Epithelial cell of esophagus (primary cell): Measurements from ENCODE around the gene NOTCH1.

Source experiments
- DNase-seq: peaks from one replicate; pipeline ENCODE4 v3.0.0; 2010; ENCODE audit warnings: low read depth
- H3K4me3 ChIP-seq: 2 replicates; pipeline ENCODE4 v1.5.1; 2011; ENCODE audit warnings: mild to moderate bottlenecking, low read length, control low read depth
- TF ChIP-seq, protein P1 (sequence below): IDR thresholded peaks from 2 replicates; pipeline ENCODE4 v1.5.1; 2011; ENCODE audit warnings: low read depth, mild to moderate bottlenecking, low read length, control low read depth, inconsistent platforms; ENCODE audit not compliant: insufficient read depth; ENCODE audit errors: missing control alignments

Gene NOTCH1

DNA sequence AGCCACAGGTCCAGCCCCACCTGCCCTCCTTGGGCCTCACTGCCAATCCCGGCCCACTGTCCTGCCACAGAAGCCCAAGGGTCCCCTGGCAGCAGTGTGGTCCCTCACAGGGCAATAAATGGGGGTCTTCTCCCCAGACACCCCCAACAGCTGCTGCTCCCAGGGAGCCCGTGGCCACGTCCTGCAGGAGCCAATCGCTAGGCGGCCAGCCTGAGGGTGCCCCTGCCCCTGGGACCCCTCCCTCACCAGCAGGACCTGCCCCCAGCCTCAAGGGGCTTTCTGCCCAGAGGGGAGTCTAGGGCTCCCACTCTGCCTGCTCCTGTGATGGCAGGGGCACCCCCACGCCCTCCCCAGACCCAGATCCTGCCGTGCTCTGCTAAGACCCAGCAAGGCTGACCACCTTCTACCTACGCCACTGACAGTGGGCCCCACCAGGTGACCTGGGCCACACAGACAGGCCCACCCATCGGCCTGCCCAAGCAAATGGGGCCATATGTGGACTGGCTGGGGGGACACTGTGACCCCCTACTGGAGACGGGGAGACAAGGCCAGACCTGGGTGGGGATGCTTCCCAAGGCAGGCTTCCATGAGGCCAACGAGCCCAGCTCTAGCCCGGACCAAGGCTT, 17.0 kb downstream of the NOTCH1 start:
- no peak for DNase-seq
- TF ChIP-seq, protein P1, sequence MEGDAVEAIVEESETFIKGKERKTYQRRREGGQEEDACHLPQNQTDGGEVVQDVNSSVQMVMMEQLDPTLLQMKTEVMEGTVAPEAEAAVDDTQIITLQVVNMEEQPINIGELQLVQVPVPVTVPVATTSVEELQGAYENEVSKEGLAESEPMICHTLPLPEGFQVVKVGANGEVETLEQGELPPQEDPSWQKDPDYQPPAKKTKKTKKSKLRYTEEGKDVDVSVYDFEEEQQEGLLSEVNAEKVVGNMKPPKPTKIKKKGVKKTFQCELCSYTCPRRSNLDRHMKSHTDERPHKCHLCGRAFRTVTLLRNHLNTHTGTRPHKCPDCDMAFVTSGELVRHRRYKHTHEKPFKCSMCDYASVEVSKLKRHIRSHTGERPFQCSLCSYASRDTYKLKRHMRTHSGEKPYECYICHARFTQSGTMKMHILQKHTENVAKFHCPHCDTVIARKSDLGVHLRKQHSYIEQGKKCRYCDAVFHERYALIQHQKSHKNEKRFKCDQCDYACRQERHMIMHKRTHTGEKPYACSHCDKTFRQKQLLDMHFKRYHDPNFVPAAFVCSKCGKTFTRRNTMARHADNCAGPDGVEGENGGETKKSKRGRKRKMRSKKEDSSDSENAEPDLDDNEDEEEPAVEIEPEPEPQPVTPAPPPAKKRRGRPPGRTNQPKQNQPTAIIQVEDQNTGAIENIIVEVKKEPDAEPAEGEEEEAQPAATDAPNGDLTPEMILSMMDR = no peak
- no peak overlapping the region for H3K4me3 ChIP-seq

DNA sequence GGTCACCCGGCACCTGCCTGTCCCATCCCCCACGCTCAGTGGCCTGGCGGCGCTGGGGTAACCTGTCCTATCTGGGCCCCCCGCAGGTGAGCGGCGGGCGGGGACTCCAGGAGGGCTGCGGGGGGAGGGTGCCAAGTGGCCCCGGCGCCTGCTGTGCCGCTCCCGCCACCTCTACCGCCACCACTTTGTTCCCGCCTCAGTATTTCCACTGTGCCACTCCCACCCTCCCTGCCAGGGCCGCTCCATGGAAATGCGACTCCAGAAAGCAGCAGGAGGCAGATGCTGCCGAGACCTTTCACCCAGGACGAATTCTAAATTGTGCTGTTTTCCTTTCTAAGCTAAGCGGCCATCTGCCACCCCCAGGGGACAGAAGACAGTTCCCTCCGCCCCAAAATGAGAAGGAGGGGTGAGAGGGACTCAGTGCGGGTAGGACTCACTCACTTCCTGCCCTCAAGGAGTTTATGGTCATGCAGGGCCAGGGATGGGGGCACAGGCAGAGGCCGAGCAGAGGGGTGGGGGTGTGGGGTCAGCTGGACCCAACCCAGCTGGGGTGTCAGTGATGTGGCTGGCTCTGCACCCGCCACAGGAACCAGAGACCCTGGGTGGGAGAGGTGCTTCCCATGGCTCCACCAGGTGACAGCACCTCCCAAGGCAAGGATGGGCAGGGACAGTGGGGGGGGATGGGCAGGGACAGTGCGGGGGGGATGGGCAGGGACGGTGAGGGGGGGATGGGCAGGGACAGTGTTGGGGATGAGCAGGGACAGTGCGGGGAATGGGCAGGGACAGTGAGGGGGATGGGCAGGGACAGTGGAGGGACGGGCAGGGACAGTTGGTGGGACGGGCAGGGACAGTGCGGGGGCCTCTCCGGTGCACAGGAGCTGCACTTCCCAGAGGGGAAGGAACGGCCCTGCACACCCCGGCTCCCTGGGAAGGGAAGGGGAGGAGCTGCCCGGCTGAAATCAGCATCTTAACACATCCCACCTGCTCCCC, 17.8 kb downstream of the NOTCH1 start:
- peak; percentile 62 for DNase-seq
- TF ChIP-seq, protein P1 = no peak
- H3K4me3 ChIP-seq = no peak overlapping the region

DNA sequence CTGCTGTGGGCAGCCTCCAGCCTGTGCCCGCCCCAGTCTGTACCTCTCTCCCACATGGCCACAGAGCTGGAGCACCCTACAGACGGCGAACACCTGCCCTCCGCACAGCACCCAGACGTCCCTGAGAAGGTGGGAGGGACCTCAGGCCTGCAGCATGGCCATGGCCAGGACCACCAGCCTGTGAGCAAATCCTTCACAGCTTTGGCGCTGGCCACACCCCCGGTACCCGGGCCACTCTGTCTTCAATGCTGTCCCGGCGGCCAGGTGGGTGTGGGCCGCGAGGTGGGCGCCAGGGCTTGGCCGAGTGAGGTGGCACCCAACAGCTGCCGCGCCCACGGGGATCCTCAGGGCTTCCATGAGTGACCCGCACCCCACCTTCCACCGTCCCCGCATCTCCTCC, 18.7 kb downstream of the NOTCH1 start:
- TF ChIP-seq, protein P1 = no peak
- DNase-seq = no peak
- no peak overlapping the region for H3K4me3 ChIP-seq

DNA sequence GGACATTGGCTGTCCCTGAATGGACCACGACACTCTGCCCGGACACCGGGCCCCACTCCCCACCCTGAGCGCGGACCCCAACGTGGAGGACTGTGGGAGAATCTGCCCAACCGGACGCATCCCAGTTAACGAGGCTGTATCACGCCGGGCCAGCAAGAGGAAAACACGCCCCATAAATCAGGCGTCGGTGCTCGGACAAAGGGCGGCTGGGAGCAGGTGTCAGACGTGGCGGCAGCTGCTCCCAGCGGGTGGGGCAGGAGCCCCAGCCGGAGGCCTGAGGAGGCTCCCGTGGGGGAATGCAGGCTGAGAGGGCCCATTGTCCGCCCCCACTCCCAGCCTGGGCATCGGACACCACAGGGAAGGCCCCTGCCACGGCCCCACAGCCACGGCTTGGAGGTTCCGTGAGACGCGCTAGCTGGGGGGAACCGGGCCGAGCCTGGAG, 19.2 kb downstream of the NOTCH1 start:
- no peak overlapping the region for H3K4me3 ChIP-seq
- TF ChIP-seq, protein P1 = no peak
- no peak for DNase-seq

DNA sequence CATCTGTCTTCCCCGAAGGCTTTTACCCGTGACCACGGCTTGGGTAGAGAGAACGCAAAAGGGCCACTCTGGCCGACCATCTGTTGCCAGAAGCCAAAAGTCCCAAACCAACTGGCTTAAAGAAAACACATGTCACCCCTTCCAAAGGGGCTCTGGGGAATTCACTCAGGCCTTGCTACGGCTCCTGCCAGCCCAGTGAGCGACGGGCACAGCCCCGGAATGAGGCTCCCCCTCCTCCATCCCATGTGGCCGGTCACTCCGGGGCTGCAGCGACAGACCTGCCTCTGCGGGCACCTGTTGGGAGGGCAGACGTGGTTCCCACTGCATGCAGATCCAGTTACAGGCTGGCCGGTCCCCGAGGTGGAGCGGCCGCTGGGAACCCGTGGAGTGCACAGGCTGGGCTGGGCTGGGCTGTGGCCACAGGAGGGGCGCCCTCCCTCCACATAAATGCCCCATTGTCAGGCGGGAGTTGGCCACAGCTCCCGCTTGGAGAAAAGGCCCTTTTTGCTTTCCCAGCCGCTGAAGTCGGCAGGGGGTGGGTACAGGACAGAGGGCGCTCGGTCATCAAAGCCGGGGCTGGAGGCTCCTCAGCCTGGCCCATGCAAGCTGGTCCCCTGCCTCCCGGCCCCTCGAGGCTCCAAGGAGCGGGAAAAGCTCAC, 19.9 kb downstream of the NOTCH1 start:
- no peak overlapping the region for H3K4me3 ChIP-seq
- no peak for DNase-seq
- TF ChIP-seq, protein P1 = no peak

DNA sequence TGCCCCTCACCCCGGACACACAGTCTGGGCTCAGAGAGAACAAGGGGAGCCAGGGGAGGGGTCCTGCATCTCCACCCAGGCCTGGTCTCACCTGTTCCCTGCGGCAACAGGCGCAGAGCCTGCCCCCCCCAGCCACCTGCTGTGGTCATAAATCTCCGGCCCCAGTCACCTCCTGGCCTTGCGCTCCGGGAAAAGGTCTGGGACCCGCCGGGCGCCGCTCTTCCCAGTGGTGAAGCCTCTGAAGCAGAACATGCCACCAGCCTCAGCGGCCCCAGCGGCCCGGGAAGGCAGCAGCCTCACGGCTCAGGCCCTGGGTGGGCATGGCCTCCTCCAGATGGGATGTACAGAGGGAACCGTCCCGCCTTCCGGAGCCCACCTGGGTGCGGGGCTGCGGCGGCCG, 20.6 kb downstream of the NOTCH1 start:
- no peak for DNase-seq
- TF ChIP-seq, protein P1 = no peak

More for the DNA sequence above, 20.6 kb downstream of the NOTCH1 start:
- no peak overlapping the region for H3K4me3 ChIP-seq
